ENCODE data around the gene MYOCOS.

MYOCOS gene

GRCh38 chr1:171663036-171663853 is 41.2 kb downstream of the MYOCOS start:
- H3K4me3 Mint-ChIP-seq: no peak overlapping the region
- no peaks in the 10 kb centered on the region for H3K4me1 Mint-ChIP-seq (ENCODE audit: low read depth)
- no peaks in the 10 kb centered on the region for H3K9me3 Mint-ChIP-seq (ENCODE audit: low read depth)
- H3K36me3 Mint-ChIP-seq: no peaks in the 10 kb centered on the region
- no peak overlapping the region for H3K27ac Mint-ChIP-seq
- peaks cover 2% of the 10 kb centered on the region for H3K27me3 Mint-ChIP-seq

- H3K27me3 Mint-ChIP-seq: peaks cover 5% of the 10 kb centered on the region
- no peak overlapping the region for H3K4me3 Mint-ChIP-seq
- no peak overlapping the region for H3K27ac Mint-ChIP-seq
- no peaks in the 10 kb centered on the region for H3K9me3 Mint-ChIP-seq (ENCODE audit: low read depth)
- no peaks in the 10 kb centered on the region for H3K4me1 Mint-ChIP-seq (ENCODE audit: low read depth)
- H3K36me3 Mint-ChIP-seq: no peaks in the 10 kb centered on the region
Observed at GRCh38 chr1:171663854-171664575, 42.0 kb downstream of the MYOCOS start.

- H3K27me3 Mint-ChIP-seq: peaks cover 5% of the 10 kb centered on the region
- no peaks in the 10 kb centered on the region for H3K4me1 Mint-ChIP-seq (ENCODE audit: low read depth)
- no peaks in the 10 kb centered on the region for H3K36me3 Mint-ChIP-seq
- no peak overlapping the region for H3K27ac Mint-ChIP-seq
- no peaks in the 10 kb centered on the region for H3K9me3 Mint-ChIP-seq (ENCODE audit: low read depth)
- H3K4me3 Mint-ChIP-seq: no peak overlapping the region
Observed at GRCh38 chr1:171664976-171665375, 42.9 kb downstream of the MYOCOS start.

DNA sequence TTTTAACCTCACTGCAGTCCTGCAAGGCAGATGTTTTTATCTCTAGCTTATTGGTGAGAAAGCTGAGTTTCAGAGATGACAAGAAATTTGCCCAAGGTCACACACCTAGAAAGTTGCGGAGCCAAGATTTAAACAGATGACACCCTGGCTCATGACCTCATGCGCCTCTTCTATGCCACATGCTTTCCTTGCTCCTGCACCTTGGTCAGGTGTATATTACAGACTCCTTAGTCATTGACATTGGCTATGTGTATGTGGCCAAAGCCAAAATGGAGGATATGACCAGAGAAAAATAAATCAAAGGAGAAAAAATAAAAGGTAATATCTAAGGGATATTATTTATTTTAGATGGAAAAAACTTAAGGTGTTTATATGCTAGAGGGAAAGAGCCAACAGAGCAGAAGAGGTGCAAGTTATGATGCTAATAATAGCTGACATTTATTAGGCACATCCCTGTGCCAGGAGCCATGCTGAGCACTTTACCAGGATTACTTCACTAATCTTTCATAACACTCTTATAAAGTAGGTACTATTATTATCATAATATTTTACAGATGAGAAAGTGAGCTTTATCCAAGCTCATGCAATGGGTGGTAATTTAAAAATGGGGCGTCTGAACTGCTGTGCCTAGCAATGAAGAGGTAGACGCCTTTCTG is 44.2 kb downstream of the MYOCOS start:
- H3K36me3 Mint-ChIP-seq: no peaks in the 10 kb centered on the region
- H3K9me3 Mint-ChIP-seq (ENCODE audit: low read depth): no peaks in the 10 kb centered on the region

DNA sequence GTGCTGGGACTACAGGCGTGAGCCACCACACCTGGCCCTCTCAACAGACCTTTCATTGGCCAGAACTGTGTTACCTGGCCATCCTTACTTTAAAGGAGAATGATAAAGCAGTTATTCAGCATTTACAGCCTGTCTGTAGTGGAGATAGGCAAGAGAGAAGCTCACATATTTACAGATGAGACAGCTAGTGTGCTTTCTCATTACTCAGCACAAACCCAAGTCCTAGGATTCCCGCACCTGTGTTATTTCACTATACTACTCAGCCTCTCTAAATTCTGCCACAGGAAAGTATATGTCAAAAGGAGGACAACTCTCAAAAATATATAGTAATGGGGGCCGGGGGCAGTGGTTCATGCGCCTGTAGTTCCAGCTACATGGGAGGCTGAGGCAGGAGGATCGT is 46.3 kb downstream of the MYOCOS start:
- Mint-ChIP-seq H3K4me3 (no peak overlapping the region), H3K27ac (no peak overlapping the region), H3K27me3 (peaks cover 7% of the 10 kb centered on the region), H3K36me3 (no peaks in the 10 kb centered on the region), H3K9me3 (ENCODE audit: low read depth) (no peaks in the 10 kb centered on the region), H3K4me1 (ENCODE audit: low read depth) (no peaks in the 10 kb centered on the region)

More for the DNA sequence above, 44.2 kb downstream of the MYOCOS start:
- Mint-ChIP-seq H3K27ac (no peak overlapping the region), H3K27me3 (peaks cover 5% of the 10 kb centered on the region), H3K4me1 (ENCODE audit: low read depth) (no peaks in the 10 kb centered on the region), H3K4me3 (no peak overlapping the region)

DNA sequence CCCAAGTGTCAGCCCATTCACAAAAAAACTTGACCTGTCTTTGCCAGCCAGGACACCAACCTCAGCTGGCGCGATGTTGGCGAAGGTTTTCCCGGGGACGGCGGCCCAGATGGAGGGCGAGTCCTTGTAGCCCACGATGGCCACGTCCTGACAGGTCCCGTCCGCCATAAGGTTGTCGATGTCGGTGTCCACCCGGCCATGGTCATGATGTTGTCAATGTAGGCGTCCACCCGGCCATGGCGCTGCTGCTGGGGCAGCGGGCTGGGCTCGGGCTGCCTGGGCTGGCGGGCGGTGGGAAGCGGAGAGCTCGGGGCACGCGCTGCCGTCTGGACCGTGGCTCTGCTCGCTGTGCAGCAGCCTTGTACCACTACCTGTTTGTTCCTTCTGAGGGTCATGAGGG is 48.7 kb downstream of the MYOCOS start:
- Mint-ChIP-seq H3K27me3 (peaks cover 7% of the 10 kb centered on the region), H3K36me3 (no peaks in the 10 kb centered on the region), H3K4me3 (no peak overlapping the region), H3K27ac (no peak overlapping the region), H3K9me3 (ENCODE audit: low read depth) (no peaks in the 10 kb centered on the region), H3K4me1 (ENCODE audit: low read depth) (no peaks in the 10 kb centered on the region)

- Mint-ChIP-seq H3K9me3 (ENCODE audit: low read depth) (no peaks in the 10 kb centered on the region), H3K27me3 (peaks cover 2% of the 10 kb centered on the region), H3K4me3 (no peak overlapping the region), H3K36me3 (no peaks in the 10 kb centered on the region), H3K27ac (no peak overlapping the region), H3K4me1 (ENCODE audit: low read depth) (no peaks in the 10 kb centered on the region)
Observed at GRCh38 chr1:171674431-171675405, 52.7 kb downstream of the MYOCOS start.

Measured in activated naive CD8-positive, alpha-beta T cell (primary cell).